Limb (tissue), 2 donors: ENCODE data around the gene CCL13.
"Not testable (repeated sequence)": the region's sequence is repeated elsewhere in the genome, so short reads cannot be mapped to it uniquely, and the experiment has no call there.

Experiments
- DNase-seq, 2 donors: peaks; one replicate each; pipeline ENCODE4 v3.0.0-alpha.2; 2016; ENCODE audit errors: extremely low spot score in 2 of 2

CCL13 gene

GRCh38 chr17:34356194-34356593, at the start of gene CCL13:
CCL13 (plus strand) TSS chr17:34356480; CDS start chr17:34356527, 47 bp downstream.
- DNase-seq: no peak

- no peak for DNase-seq
These were observed 49.2 kb upstream of the CCL13 start for GRCh38 chr17:34307110-34307509.

- DNase-seq: no peak
These were observed 47.9 kb upstream of the CCL13 start for GRCh38 chr17:34308371-34308770.

GRCh38 chr17:34311291-34311690, 45.0 kb upstream of the CCL13 start:
- DNase-seq: no peak

GRCh38 chr17:34312080-34312479, 44.2 kb upstream of the CCL13 start:
- DNase-seq: no peak

GRCh38 chr17:34313164-34313563, 43.1 kb upstream of the CCL13 start:
- DNase-seq: no peak

- no peak for DNase-seq
These were observed 42.0 kb upstream of the CCL13 start for GRCh38 chr17:34314279-34314678.

- DNase-seq: no peak
These were observed 37.8 kb upstream of the CCL13 start for GRCh38 chr17:34318474-34318873.

- DNase-seq: no peak
These were observed 37.2 kb upstream of the CCL13 start, which contains the start of gene CCL8 for GRCh38 chr17:34319039-34319483. CCL8 (plus strand) TSS chr17:34319435; CDS start chr17:34319502, 67 bp downstream.

- no peak for DNase-seq
These were observed 34.3 kb upstream of the CCL13 start for GRCh38 chr17:34321964-34322363.

GRCh38 chr17:34327580-34327979, 28.7 kb upstream of the CCL13 start:
- DNase-seq: not testable (repeated sequence)

- DNase-seq: no peak
These were observed 18.6 kb upstream of the CCL13 start for GRCh38 chr17:34337701-34338100.

- no peak for DNase-seq
These were observed 17.0 kb upstream of the CCL13 start for GRCh38 chr17:34339138-34339770.

GRCh38 chr17:34341916-34342315, 14.4 kb upstream of the CCL13 start:
- no peak for DNase-seq

- DNase-seq: no peak
These were observed 9.2 kb upstream of the CCL13 start for GRCh38 chr17:34347063-34347462.

- DNase-seq: no peak
These were observed 6.5 kb upstream of the CCL13 start for GRCh38 chr17:34349751-34350150.

- DNase-seq: no peak
These were observed 5.2 kb upstream of the CCL13 start for GRCh38 chr17:34351096-34351495.

GRCh38 chr17:34352191-34352590, 4.1 kb upstream of the CCL13 start:
- DNase-seq: no peak

GRCh38 chr17:34354637-34355036, 1.6 kb upstream of the CCL13 start:
- DNase-seq: no peak

- DNase-seq: no peak
These were observed 1.1 kb downstream of the CCL13 start for GRCh38 chr17:34357398-34357797.

- DNase-seq: no peak
These were observed 2.4 kb downstream of the CCL13 start for GRCh38 chr17:34358631-34359030.

GRCh38 chr17:34360601-34361270, 4.5 kb downstream of the CCL13 start:
- DNase-seq: no peak

- peak; percentile 87 to 92 for DNase-seq
These were observed 5.3 kb downstream of the CCL13 start for GRCh38 chr17:34361478-34362061.
